OCI-LY1 (cell line): ENCODE results near the gene PTPN14.

Experiments used
- H2AFZ ChIP-seq: fragments of 200-600 bp; sonication (generic), shearing (Covaris generic); 2 replicates; pipeline ENCODE4 v1.6.0; 2014; ENCODE audit warnings: antibody characterized with exemption, mild to moderate bottlenecking, low read length
- H3F3A ChIP-seq: fragments of 200-600 bp; sonication (generic), shearing (Covaris generic); 2 replicates; pipeline ENCODE4 v1.6.0; 2014; ENCODE audit warnings: mild to moderate bottlenecking, antibody characterized with exemption, low read length, moderate library complexity; ENCODE audit not compliant: insufficient read depth
- H3K27ac ChIP-seq: fragments of 200-600 bp; sonication (generic); 2 replicates; pipeline ENCODE4 v1.5.1; 2014; ENCODE audit warnings: low read length, mixed run types, mild to moderate bottlenecking, low read depth; ENCODE audit not compliant: poor library complexity, severe bottlenecking
- H3K27me3 ChIP-seq: fragments of 200-600 bp; sonication (generic); 2 replicates; pipeline ENCODE4 v1.6.0; 2014; ENCODE audit warnings: antibody characterized with exemption, mild to moderate bottlenecking, low read length, moderate library complexity; ENCODE audit not compliant: insufficient read depth
- H3K36me3 ChIP-seq: fragments of 200-600 bp; sonication (generic); 2 replicates; pipeline ENCODE4 v1.6.1; 2014; ENCODE audit warnings: mild to moderate bottlenecking, antibody characterized with exemption, low read length, moderate library complexity, mixed read lengths; ENCODE audit not compliant: insufficient read depth
- H3K4me1 ChIP-seq: fragments of 200-600 bp; sonication (generic); 2 replicates; pipeline ENCODE4 v1.5.1; 2014; ENCODE audit warnings: mild to moderate bottlenecking, low read length, moderate library complexity; ENCODE audit not compliant: insufficient read depth, severe bottlenecking
- H3K4me2 ChIP-seq: fragments of 200-600 bp; sonication (generic), shearing (Covaris generic); 2 replicates; pipeline ENCODE4 v1.6.1; 2014; ENCODE audit warnings: low read length
- H3K4me3 ChIP-seq: fragments of 200-600 bp; sonication (generic); 2 replicates; pipeline ENCODE4 v1.5.1; 2014; ENCODE audit warnings: low read length, low read depth, mild to moderate bottlenecking, mixed read lengths; ENCODE audit not compliant: poor library complexity, severe bottlenecking
- H3K79me2 ChIP-seq: fragments of 200-600 bp; shearing (Covaris generic); 2 replicates; pipeline ENCODE4 v1.6.1; 2016; ENCODE audit warnings: mixed run types, low read length, mixed read lengths; ENCODE audit not compliant: insufficient read depth
- H3K9ac ChIP-seq: fragments of 200-600 bp; sonication (generic), shearing (Covaris generic); 2 replicates; pipeline ENCODE4 v1.6.1; 2014; ENCODE audit warnings: mild to moderate bottlenecking, low read length, mixed read lengths
- H3K9me2 ChIP-seq: fragments of 200-600 bp; sonication (generic), shearing (Covaris generic); 2 replicates; pipeline ENCODE4 v1.6.1; 2014; ENCODE audit warnings: low read depth, mild to moderate bottlenecking, low read length, mixed read lengths
- H3K9me3 ChIP-seq: fragments of 200-600 bp; shearing (Covaris generic); 2 replicates; pipeline ENCODE4 v1.6.1; 2014; ENCODE audit warnings: low read length, mixed read lengths
- H4K20me1 ChIP-seq: fragments of 200-600 bp; sonication (generic), shearing (Covaris generic); 2 replicates; pipeline ENCODE4 v1.6.0; 2016; ENCODE audit warnings: mild to moderate bottlenecking, low read length; ENCODE audit not compliant: insufficient read depth
- CTCF ChIP-seq: fragments of 200-600 bp; sonication (generic), shearing (Covaris generic); IDR thresholded peaks from 2 replicates; pipeline ENCODE4 v1.5.1; 2017; ENCODE audit warnings: mild to moderate bottlenecking, antibody characterized with exemption, low read length, moderate library complexity, mixed read lengths
- EZH2 ChIP-seq: fragments of 200-600 bp; sonication (generic), shearing (Covaris generic); IDR thresholded peaks from 2 replicates; pipeline ENCODE4 v1.8.0; 2017; ENCODE audit warnings: borderline replicate concordance, mixed run types, mild to moderate bottlenecking, antibody characterized with exemption, low read length, moderate library complexity, mixed read lengths

Gene PTPN14

DNA sequence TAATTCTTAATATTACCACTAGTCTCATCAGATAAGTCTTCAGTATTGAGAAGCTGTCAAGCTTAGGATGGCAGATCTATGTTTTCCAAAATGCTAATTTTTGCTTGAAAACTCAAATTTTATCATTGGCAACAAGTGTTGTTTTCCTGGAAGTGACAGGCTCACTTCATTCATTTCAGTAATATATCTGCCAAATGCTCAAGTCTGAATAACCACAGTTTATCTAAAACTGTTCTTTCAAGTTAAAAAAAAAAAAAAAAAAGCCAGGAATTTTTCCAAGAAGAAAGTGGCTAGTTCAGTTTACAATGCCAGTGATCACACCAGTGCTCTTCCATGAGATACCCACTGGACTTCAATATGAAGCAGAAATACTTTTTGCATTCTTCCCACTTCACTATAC lies 249.9 kb downstream of the PTPN14 start:
- Histone ChIP-seq H3K4me3 (no peak overlapping the region), H3F3A (no peaks in the 10 kb centered on the region), H3K4me2 (no peak overlapping the region), H3K9me2 (no peaks in the 10 kb centered on the region), H3K27ac (no peak overlapping the region), H3K9me3 (no peaks in the 10 kb centered on the region), H3K4me1 (no peaks in the 10 kb centered on the region), H4K20me1 (no peaks in the 10 kb centered on the region), H3K36me3 (no peaks in the 10 kb centered on the region), H3K9ac (no peak overlapping the region), H3K79me2 (no peaks in the 10 kb centered on the region), H2AFZ (no peak overlapping the region), H3K27me3 (no peaks in the 10 kb centered on the region)
- TF ChIP-seq CTCF (no peak), EZH2 (no peak)

DNA sequence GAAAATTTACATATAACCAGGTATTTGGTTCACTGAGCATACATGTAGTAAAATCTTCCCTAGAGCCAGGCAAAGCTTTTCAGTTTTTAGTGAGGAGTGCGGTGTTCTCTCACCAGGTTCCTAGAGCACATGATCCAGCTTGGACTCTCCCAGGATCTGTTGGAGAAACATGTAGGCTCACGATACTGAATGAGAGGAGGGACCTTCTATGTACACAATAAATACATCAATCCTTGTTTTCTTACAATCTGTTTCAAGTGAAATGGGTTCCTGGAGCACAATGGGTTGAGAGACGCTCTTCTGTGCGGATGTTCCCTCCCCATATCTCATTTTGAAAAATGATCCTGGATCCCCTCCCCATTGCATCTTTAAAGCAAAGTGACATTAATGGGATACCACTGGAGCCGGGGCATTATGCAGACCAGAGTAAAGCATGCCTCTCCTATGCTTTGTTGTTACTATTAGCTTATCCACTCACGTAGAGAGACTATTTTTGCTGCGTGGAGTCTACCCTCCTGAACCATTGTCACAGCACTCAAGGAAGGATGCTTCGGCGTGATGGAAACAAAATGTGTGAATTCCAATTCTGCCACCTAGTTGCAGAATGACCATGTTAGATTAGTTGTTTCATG lies 251.1 kb downstream of the PTPN14 start:
- no peaks in the 10 kb centered on the region for H3F3A ChIP-seq
- TF ChIP-seq EZH2, result no peak
- no peak for TF ChIP-seq CTCF

More for the DNA sequence above, 251.1 kb downstream of the PTPN14 start:
- Histone ChIP-seq H4K20me1 (no peaks in the 10 kb centered on the region), H3K9ac (no peak overlapping the region), H3K4me2 (no peak overlapping the region), H3K4me1 (no peaks in the 10 kb centered on the region), H3K27ac (no peak overlapping the region), H3K9me3 (no peaks in the 10 kb centered on the region), H3K27me3 (no peaks in the 10 kb centered on the region), H2AFZ (no peak overlapping the region), H3K4me3 (no peak overlapping the region), H3K9me2 (no peaks in the 10 kb centered on the region), H3K36me3 (no peaks in the 10 kb centered on the region), H3K79me2 (no peaks in the 10 kb centered on the region)
